ENCODE data around the gene CLDND2. TPM values are rescaled to one million over a fixed set of nuclear protein-coding genes. Genes with fewer than 3 reads are reported as not detected.

CLDND2 gene
- total and polyA plus RNA-seq, 10 donors: 0.36 to 4.9 (median 2.5) TPM; not detected in 2

- H3K4me1 ChIP-seq: peaks cover 0 to 21% (median 14%) of the 10 kb centered on the region in 6 donors
- no peaks in the 10 kb centered on the region for H3K9me3 ChIP-seq
- 60 to 67% (median 66%) methylated on average over 25 to 26 of the region's 26 CpGs for WGBS, 5 donors
- intact Hi-C loops (cut with DNase I; ENCODE audit: low total_unique reads): no loop called here
- TF ChIP-seq POLR2A (IDR thresholded peaks at IDR 0.05) (no peak), CTCF (IDR thresholded peaks at IDR 0.05 in 8 of 11, conservative IDR thresholded peaks at IDR 0.05 in 3 of 11) (no peak), POLR2AphosphoS5 (IDR thresholded peaks at IDR 0.05) (no peak)
- peaks cover 8 to 78% (median 43%) of the 10 kb centered on the region in 7 donors for H3K27me3 ChIP-seq (replicated peaks in 1 of 7)
- no peaks in the 10 kb centered on the region for H3K36me3 ChIP-seq
- DNase-seq: peak; percentile 61
- H3K4me3 ChIP-seq: no peak overlapping the region
- no peak overlapping the region for H3K27ac ChIP-seq
These were observed 43.4 kb downstream of the CLDND2 start for GRCh38 chr19:51325161-51325976.

- H3K27ac ChIP-seq: no peak overlapping the region
- H3K4me1 ChIP-seq: peaks cover 0 to 21% (median 14%) of the 10 kb centered on the region in 6 donors
- peaks cover 8 to 70% (median 36%) of the 10 kb centered on the region in 7 donors for H3K27me3 ChIP-seq (replicated peaks in 1 of 7)
- no peak overlapping the region for H3K4me3 ChIP-seq
- peak; percentile 8 for DNase-seq
- H3K9me3 ChIP-seq: no peaks in the 10 kb centered on the region
- H3K36me3 ChIP-seq: no peaks in the 10 kb centered on the region
- intact Hi-C loops (cut with DNase I; ENCODE audit: low total_unique reads): no loop called here
- WGBS, 5 donors: 70 to 84% (median 79%) methylated on average over 6 of the region's 6 CpGs
- TF ChIP-seq POLR2A (IDR thresholded peaks at IDR 0.05) (no peak), CTCF (IDR thresholded peaks at IDR 0.05 in 8 of 11, conservative IDR thresholded peaks at IDR 0.05 in 3 of 11) (no peak), POLR2AphosphoS5 (IDR thresholded peaks at IDR 0.05) (no peak)
These were observed 44.7 kb downstream of the CLDND2 start for GRCh38 chr19:51324167-51324481.

GRCh38 chr19:51323481-51324166 is 45.2 kb downstream of the CLDND2 start:
- DNase-seq: peak; percentile 64
- no peak overlapping the region for H3K27ac ChIP-seq
- intact Hi-C loops (cut with DNase I; ENCODE audit: low total_unique reads): no loop called here

More at GRCh38 chr19:51323481-51324166, 45.2 kb downstream of the CLDND2 start:
- H3K4me3 ChIP-seq: no peak overlapping the region
- H3K36me3 ChIP-seq: no peaks in the 10 kb centered on the region
- H3K9me3 ChIP-seq: no peaks in the 10 kb centered on the region
- peaks cover 0 to 21% (median 14%) of the 10 kb centered on the region in 6 donors for H3K4me1 ChIP-seq
- TF ChIP-seq CTCF (IDR thresholded peaks at IDR 0.05 in 8 of 11, conservative IDR thresholded peaks at IDR 0.05 in 3 of 11) (no peak), POLR2AphosphoS5 (IDR thresholded peaks at IDR 0.05) (no peak), POLR2A (IDR thresholded peaks at IDR 0.05) (no peak)
- 73 to 82% (median 74%) methylated on average over 29 of the region's 29 CpGs for WGBS, 5 donors
- peaks cover 8 to 68% (median 31%) of the 10 kb centered on the region in 7 donors for H3K27me3 ChIP-seq (replicated peaks in 1 of 7)

All from spleen (tissue), 11 donors.